WTC11 (cell line): ENCODE data around the gene MBIP.

Experiments used
- ATF3 ChIP-seq: sonication (generic); formaldehyde crosslinking; conservative IDR thresholded peaks from 2 replicates; pipeline ENCODE4 v1.8.1; 2022; ENCODE audit warnings: mild to moderate bottlenecking, missing genetic modification reagents
- CTCF ChIP-seq: fragments of 200-600 bp; IDR thresholded peaks from 2 replicates; pipeline ENCODE4 v1.8.0; 2022; ENCODE audit warnings: antibody characterized with exemption
- IRF1 ChIP-seq: sonication (generic); formaldehyde crosslinking; IDR thresholded peaks from 2 replicates; pipeline ENCODE4 v1.8.0; 2023; ENCODE audit warnings: missing genetic modification reagents
- PREB ChIP-seq: sonication (generic); formaldehyde crosslinking; IDR thresholded peaks from 2 replicates; pipeline ENCODE4 v1.8.1; 2022; ENCODE audit warnings: mild to moderate bottlenecking, missing genetic modification reagents, moderate library complexity, borderline replicate concordance
- ZNF121 ChIP-seq: sonication (generic); formaldehyde crosslinking; IDR thresholded peaks from 2 replicates; pipeline ENCODE4 v1.8.0; 2023; ENCODE audit warnings: missing genetic modification reagents
- ZNF512 ChIP-seq: sonication (generic); formaldehyde crosslinking; IDR thresholded peaks from 2 replicates; pipeline ENCODE4 v1.8.1; 2022; ENCODE audit warnings: missing genetic modification reagents, borderline replicate concordance

GRCh38 chr14:36279306-36280190 is 40.9 kb downstream of the MBIP start:
- TF ChIP-seq IRF1 (CRISPR knock-in tag) (no peak), ATF3 (no peak), CTCF (no peak), ZNF512 (CRISPR knock-in tag) (no peak), PREB (CRISPR knock-in tag) (no peak), ZNF121 (CRISPR knock-in tag) (no peak)
